Measurements from ENCODE around the gene PANK2.

PANK2 gene

GRCh38 chr20:3929713-3930060 lies 40.5 kb downstream of the PANK2 start:
- no peak overlapping the region for H3K4me3 ChIP-seq (ENCODE audit: low read depth, low read length)
- no peak for TF ChIP-seq CTCF (IDR thresholded peaks at IDR 0.05; ENCODE audit: borderline replicate concordance, insufficient read depth, low read depth, low read length)

GRCh38 chr20:3930265-3931206 lies 41.3 kb downstream of the PANK2 start:
- TF ChIP-seq CTCF (IDR thresholded peaks at IDR 0.05; ENCODE audit: borderline replicate concordance, insufficient read depth, low read depth, low read length) = no peak

GRCh38 chr20:3931664-3932063 lies 42.5 kb downstream of the PANK2 start:
- TF ChIP-seq CTCF (IDR thresholded peaks at IDR 0.05; ENCODE audit: borderline replicate concordance, insufficient read depth, low read depth, low read length) = no peak
- H3K4me3 ChIP-seq (ENCODE audit: low read depth, low read length) = no peak overlapping the region

More at GRCh38 chr20:3930265-3931206, 41.3 kb downstream of the PANK2 start:
- no peak overlapping the region for H3K4me3 ChIP-seq (ENCODE audit: low read depth, low read length)

- TF ChIP-seq CTCF (IDR thresholded peaks at IDR 0.05; ENCODE audit: borderline replicate concordance, insufficient read depth, low read depth, low read length) = no peak
- H3K4me3 ChIP-seq (ENCODE audit: low read depth, low read length) = no peak overlapping the region
These were observed 43.1 kb downstream of the PANK2 start for GRCh38 chr20:3932277-3932676.

- H3K4me3 ChIP-seq (ENCODE audit: low read depth, low read length) = no peak overlapping the region
- TF ChIP-seq CTCF (IDR thresholded peaks at IDR 0.05; ENCODE audit: borderline replicate concordance, insufficient read depth, low read depth, low read length) = no peak
These were observed 43.5 kb downstream of the PANK2 start for GRCh38 chr20:3932681-3933080.

- TF ChIP-seq CTCF (IDR thresholded peaks at IDR 0.05; ENCODE audit: borderline replicate concordance, insufficient read depth, low read depth, low read length) = no peak
- H3K4me3 ChIP-seq (ENCODE audit: low read depth, low read length) = no peak overlapping the region
These were observed 44.0 kb downstream of the PANK2 start for GRCh38 chr20:3933218-3933617.

- no peak for TF ChIP-seq CTCF (IDR thresholded peaks at IDR 0.05; ENCODE audit: borderline replicate concordance, insufficient read depth, low read depth, low read length)
- H3K4me3 ChIP-seq (ENCODE audit: low read depth, low read length) = no peak overlapping the region
These were observed 45.4 kb downstream of the PANK2 start for GRCh38 chr20:3934624-3935023.
